ENCODE measurements around the gene SLC26A2.
A peak's percentile ranks its signal among the peaks of the same experiment; 100 is the strongest.

The SLC26A2 gene

GRCh38 chr5:149930043-149930748 lies 30.4 kb upstream of the SLC26A2 start:
- Histone ChIP-seq H3K4me1 (ENCODE audit: control insufficient read depth, insufficient read depth, low read length) (no peaks in the 10 kb centered on the region), H3K9ac (ENCODE audit: low read length) (peak overlapping the region; percentile 50), H3K36me3 (ENCODE audit: control insufficient read depth, insufficient read depth, low read length) (no peaks in the 10 kb centered on the region), H3K9me3 (ENCODE audit: control insufficient read depth, low read length) (no peaks in the 10 kb centered on the region), H3K27me3 (ENCODE audit: control insufficient read depth, insufficient read depth, low read length) (no peaks in the 10 kb centered on the region), H3K4me3 (ENCODE audit: low read length) (no peak overlapping the region)

GRCh38 chr5:149930749-149931574 lies 29.6 kb upstream of the SLC26A2 start:
- H3K4me1 ChIP-seq (ENCODE audit: control insufficient read depth, insufficient read depth, low read length): no peaks in the 10 kb centered on the region
- no peak overlapping the region for H3K9ac ChIP-seq (ENCODE audit: low read length)
- no peaks in the 10 kb centered on the region for H3K36me3 ChIP-seq (ENCODE audit: control insufficient read depth, insufficient read depth, low read length)
- no peaks in the 10 kb centered on the region for H3K27me3 ChIP-seq (ENCODE audit: control insufficient read depth, insufficient read depth, low read length)
- no peak overlapping the region for H3K4me3 ChIP-seq (ENCODE audit: low read length)
- H3K9me3 ChIP-seq (ENCODE audit: control insufficient read depth, low read length): no peaks in the 10 kb centered on the region

DNA sequence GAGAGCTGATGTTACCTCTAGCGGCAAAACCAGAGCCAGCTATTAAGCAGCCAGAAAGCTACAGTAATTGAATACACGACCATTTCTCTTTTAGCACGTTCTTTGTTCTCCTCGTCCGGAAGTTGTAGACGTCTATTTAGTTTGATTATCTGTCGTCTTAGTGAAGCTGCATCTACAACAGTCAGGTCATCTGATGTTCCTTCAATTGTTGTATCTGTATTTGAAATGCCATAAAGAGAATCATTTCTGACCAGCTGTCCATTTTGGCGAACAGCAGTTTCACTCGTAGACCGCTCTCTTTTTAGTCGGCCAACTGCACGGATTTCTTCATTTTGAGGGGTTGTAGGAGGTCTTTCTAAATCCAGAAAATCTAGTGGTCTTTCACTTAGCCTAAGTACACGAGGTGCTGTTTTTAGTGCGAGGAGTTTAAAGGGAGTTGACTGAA lies 28.5 kb upstream of the SLC26A2 start:
- Histone ChIP-seq H3K4me3 (ENCODE audit: low read length) (no peak overlapping the region), H3K36me3 (ENCODE audit: control insufficient read depth, insufficient read depth, low read length) (no peaks in the 10 kb centered on the region), H3K9ac (ENCODE audit: low read length) (peak overlapping the region; percentile 62), H3K4me1 (ENCODE audit: control insufficient read depth, insufficient read depth, low read length) (no peaks in the 10 kb centered on the region), H3K9me3 (ENCODE audit: control insufficient read depth, low read length) (no peaks in the 10 kb centered on the region), H3K27me3 (ENCODE audit: control insufficient read depth, insufficient read depth, low read length) (no peaks in the 10 kb centered on the region)

DNA sequence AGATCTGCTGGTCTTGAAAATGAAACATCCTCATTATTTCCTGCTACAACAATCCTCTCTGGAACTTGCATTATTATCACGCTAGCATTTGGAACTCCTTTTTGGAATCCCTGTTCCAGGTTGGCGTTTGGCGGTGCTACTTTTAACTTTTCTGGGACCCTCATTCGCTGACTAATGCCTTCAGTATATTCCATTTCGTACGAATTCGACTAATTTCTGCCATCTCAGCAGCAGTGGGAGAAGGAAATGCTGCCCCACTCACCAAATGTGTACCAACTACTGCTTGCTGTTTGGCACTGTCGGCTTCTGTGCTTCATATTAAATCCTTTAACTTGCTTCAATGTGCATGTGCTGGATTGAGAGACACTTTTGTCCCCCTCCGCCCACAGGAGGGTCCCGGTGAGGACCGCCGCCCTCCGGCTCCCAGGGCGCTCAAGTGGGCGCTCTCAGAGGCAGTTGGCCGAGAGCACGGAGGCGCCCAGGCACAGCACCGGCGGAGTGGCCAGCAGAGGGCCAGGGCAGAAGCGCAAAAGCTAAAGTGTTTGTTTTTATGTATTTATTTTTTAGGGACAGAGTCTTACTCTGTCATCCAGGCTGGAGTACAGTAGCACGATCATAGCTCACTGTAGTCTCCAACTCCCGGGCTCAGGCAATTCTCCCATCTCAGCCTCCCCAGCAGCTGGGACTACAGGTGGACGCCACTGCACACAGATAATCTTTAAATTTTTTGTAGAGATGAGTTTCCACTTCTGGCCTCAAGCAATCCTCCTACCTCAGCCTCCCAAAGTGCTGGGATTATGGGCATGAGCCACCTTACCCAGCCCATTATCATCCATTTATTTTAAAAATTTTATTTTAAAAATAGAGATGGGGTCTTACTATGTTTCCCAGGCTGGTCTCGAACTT lies 27.9 kb upstream of the SLC26A2 start:
- Histone ChIP-seq H3K27me3 (ENCODE audit: control insufficient read depth, insufficient read depth, low read length) (no peaks in the 10 kb centered on the region), H3K4me3 (ENCODE audit: low read length) (no peak overlapping the region), H3K9me3 (ENCODE audit: control insufficient read depth, low read length) (no peaks in the 10 kb centered on the region), H3K9ac (ENCODE audit: low read length) (peak overlapping the region; percentile 62), H3K36me3 (ENCODE audit: control insufficient read depth, insufficient read depth, low read length) (no peaks in the 10 kb centered on the region), H3K4me1 (ENCODE audit: control insufficient read depth, insufficient read depth, low read length) (no peaks in the 10 kb centered on the region)

- no peaks in the 10 kb centered on the region for H3K27me3 ChIP-seq (ENCODE audit: control insufficient read depth, insufficient read depth, low read length)
- no peaks in the 10 kb centered on the region for H3K9me3 ChIP-seq (ENCODE audit: control insufficient read depth, low read length)
- H3K36me3 ChIP-seq (ENCODE audit: control insufficient read depth, insufficient read depth, low read length): no peaks in the 10 kb centered on the region
- no peaks in the 10 kb centered on the region for H3K4me1 ChIP-seq (ENCODE audit: control insufficient read depth, insufficient read depth, low read length)
- H3K9ac ChIP-seq (ENCODE audit: low read length): no peak overlapping the region
- no peak overlapping the region for H3K4me3 ChIP-seq (ENCODE audit: low read length)
Measured at GRCh38 chr5:149935431-149935901, 25.1 kb upstream of the SLC26A2 start.

- Histone ChIP-seq H3K27me3 (ENCODE audit: control insufficient read depth, insufficient read depth, low read length) (no peaks in the 10 kb centered on the region), H3K9ac (ENCODE audit: low read length) (no peak overlapping the region), H3K9me3 (ENCODE audit: control insufficient read depth, low read length) (no peaks in the 10 kb centered on the region), H3K36me3 (ENCODE audit: control insufficient read depth, insufficient read depth, low read length) (no peaks in the 10 kb centered on the region), H3K4me1 (ENCODE audit: control insufficient read depth, insufficient read depth, low read length) (peaks cover 4% of the 10 kb centered on the region), H3K4me3 (ENCODE audit: low read length) (no peak overlapping the region)
Measured at GRCh38 chr5:149936044-149936699, 24.4 kb upstream of the SLC26A2 start.

DNA sequence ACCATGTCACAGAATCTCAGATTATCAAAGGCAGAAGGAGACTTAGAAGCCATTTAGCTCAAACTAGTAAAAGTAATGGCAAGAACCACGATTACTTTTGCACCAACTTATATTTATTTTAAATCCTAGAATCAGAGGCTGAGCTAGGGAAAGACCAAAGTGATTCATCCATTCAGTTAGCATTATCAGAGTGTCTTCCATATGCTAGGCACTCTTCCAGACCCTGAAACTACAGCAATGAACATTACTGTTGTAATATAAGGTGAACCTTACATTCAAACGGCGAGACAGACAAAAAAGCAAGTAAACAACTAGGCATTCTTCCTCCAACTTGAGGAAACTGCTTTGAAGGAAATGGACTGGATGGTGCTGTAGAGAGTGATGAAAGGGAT lies 23.9 kb upstream of the SLC26A2 start:
- no peaks in the 10 kb centered on the region for H3K36me3 ChIP-seq (ENCODE audit: control insufficient read depth, insufficient read depth, low read length)
- H3K4me3 ChIP-seq (ENCODE audit: low read length): no peak overlapping the region
- H3K27me3 ChIP-seq (ENCODE audit: control insufficient read depth, insufficient read depth, low read length): no peaks in the 10 kb centered on the region
- H3K4me1 ChIP-seq (ENCODE audit: control insufficient read depth, insufficient read depth, low read length): peaks cover 4% of the 10 kb centered on the region
- H3K9me3 ChIP-seq (ENCODE audit: control insufficient read depth, low read length): no peaks in the 10 kb centered on the region
- H3K9ac ChIP-seq (ENCODE audit: low read length): no peak overlapping the region

- H3K4me1 ChIP-seq (ENCODE audit: control insufficient read depth, insufficient read depth, low read length): peaks cover 4% of the 10 kb centered on the region
- no peaks in the 10 kb centered on the region for H3K27me3 ChIP-seq (ENCODE audit: control insufficient read depth, insufficient read depth, low read length)
- no peak overlapping the region for H3K4me3 ChIP-seq (ENCODE audit: low read length)
- H3K9ac ChIP-seq (ENCODE audit: low read length): no peak overlapping the region
- no peaks in the 10 kb centered on the region for H3K36me3 ChIP-seq (ENCODE audit: control insufficient read depth, insufficient read depth, low read length)
- H3K9me3 ChIP-seq (ENCODE audit: control insufficient read depth, low read length): no peaks in the 10 kb centered on the region
Measured at GRCh38 chr5:149937610-149938009, 22.9 kb upstream of the SLC26A2 start.

DNA sequence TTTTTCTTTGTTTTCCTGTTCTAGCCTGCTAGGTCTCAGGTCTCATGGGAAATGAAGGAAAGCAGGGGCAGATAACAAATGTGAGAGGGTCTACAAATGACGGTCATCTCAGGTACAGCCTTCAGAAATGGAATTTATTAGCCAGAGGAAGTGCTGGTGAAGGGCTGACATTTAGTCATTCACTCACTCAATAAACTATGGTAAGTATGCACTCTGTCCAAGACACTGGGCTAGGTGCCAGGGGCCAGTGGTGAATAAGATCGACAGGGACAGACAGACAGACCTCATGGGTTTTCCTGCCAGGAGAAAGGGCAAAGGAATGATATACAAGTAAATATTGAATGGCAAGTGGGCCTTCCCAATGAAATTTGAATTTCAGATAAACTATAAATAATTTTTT lies 22.3 kb upstream of the SLC26A2 start:
- Histone ChIP-seq H3K9ac (ENCODE audit: low read length) (no peak overlapping the region), H3K27me3 (ENCODE audit: control insufficient read depth, insufficient read depth, low read length) (no peaks in the 10 kb centered on the region), H3K4me3 (ENCODE audit: low read length) (no peak overlapping the region), H3K9me3 (ENCODE audit: control insufficient read depth, low read length) (no peaks in the 10 kb centered on the region), H3K4me1 (ENCODE audit: control insufficient read depth, insufficient read depth, low read length) (peaks cover 4% of the 10 kb centered on the region), H3K36me3 (ENCODE audit: control insufficient read depth, insufficient read depth, low read length) (no peaks in the 10 kb centered on the region)

GRCh38 chr5:149938791-149939358 lies 21.7 kb upstream of the SLC26A2 start:
- peaks cover 4% of the 10 kb centered on the region for H3K4me1 ChIP-seq (ENCODE audit: control insufficient read depth, insufficient read depth, low read length)
- no peak overlapping the region for H3K9ac ChIP-seq (ENCODE audit: low read length)
- no peaks in the 10 kb centered on the region for H3K9me3 ChIP-seq (ENCODE audit: control insufficient read depth, low read length)
- H3K4me3 ChIP-seq (ENCODE audit: low read length): no peak overlapping the region
- H3K27me3 ChIP-seq (ENCODE audit: control insufficient read depth, insufficient read depth, low read length): no peaks in the 10 kb centered on the region
- no peaks in the 10 kb centered on the region for H3K36me3 ChIP-seq (ENCODE audit: control insufficient read depth, insufficient read depth, low read length)

- H3K36me3 ChIP-seq (ENCODE audit: control insufficient read depth, insufficient read depth, low read length): no peaks in the 10 kb centered on the region
- no peak overlapping the region for H3K9ac ChIP-seq (ENCODE audit: low read length)
- no peak overlapping the region for H3K4me3 ChIP-seq (ENCODE audit: low read length)
- H3K27me3 ChIP-seq (ENCODE audit: control insufficient read depth, insufficient read depth, low read length): no peaks in the 10 kb centered on the region
- no peaks in the 10 kb centered on the region for H3K9me3 ChIP-seq (ENCODE audit: control insufficient read depth, low read length)
- peaks cover 4% of the 10 kb centered on the region for H3K4me1 ChIP-seq (ENCODE audit: control insufficient read depth, insufficient read depth, low read length)
Measured at GRCh38 chr5:149939546-149939945, 21.0 kb upstream of the SLC26A2 start.

Data from mucosa of stomach (tissue), 1 donor.